Mammary epithelial cell (primary cell): Measurements from ENCODE around the gene BCL2L15.

Experiments used
- EZH2 ChIP-seq: IDR thresholded peaks from 2 replicates; pipeline ENCODE4 v1.6.1; 2012; ENCODE audit warnings: low read length, inconsistent platforms, borderline replicate concordance
- TF ChIP-seq, protein P1 (sequence below), 2 donors: IDR thresholded peaks in 1 of 2; conservative IDR thresholded peaks in 1 of 2; 2 replicates each; pipeline ENCODE4 v1.5.1; 2011 to 2012; ENCODE audit warnings: inconsistent platforms in 2 of 2, low read length in 2 of 2, mild to moderate bottlenecking in 2 of 2, control low read depth in 1 of 2, low read depth in 1 of 2; ENCODE audit not compliant: insufficient read depth in 1 of 2; ENCODE audit errors: extremely low read depth in 1 of 2

DNA sequence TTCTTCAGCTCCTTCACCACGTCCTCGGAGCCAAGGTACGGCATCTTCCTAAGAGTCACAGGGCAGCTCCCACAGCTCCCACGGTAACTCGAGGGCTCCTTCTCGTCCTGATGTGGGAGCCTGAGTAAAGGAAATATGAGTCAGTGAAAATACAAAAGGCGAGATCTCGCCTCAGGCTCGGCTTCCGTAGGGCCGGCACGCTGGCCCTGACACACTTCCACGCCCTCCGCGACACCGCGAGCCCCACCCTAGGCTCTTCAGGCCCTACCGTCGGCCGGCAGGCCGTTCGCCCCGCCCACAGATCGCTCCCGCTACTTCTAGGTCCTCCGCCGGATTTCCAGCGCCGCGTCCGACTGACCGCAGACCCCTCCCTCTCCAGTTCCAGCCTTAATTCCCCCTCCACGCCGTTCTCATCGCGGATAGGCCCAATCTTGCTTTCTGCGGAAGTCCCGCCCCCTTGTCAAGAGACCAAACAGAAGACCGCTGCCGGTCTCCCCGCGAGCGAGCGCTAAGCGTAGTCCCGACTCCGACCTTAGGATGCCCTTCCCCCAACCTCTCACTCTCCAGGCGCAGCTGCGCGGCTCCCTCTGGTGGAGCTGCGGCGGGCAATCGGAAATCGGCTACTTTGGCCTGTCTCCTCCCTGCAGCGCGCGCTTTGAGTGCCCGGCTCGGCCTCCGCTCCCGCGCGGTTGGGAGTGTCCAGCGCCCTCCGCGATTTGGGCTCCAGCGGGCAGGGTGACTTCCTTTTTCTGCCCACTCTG is 17.5 kb upstream of the BCL2L15 start, which contains the start of the genes AP4B1 and DCLRE1B:
- TF ChIP-seq, protein P1, sequence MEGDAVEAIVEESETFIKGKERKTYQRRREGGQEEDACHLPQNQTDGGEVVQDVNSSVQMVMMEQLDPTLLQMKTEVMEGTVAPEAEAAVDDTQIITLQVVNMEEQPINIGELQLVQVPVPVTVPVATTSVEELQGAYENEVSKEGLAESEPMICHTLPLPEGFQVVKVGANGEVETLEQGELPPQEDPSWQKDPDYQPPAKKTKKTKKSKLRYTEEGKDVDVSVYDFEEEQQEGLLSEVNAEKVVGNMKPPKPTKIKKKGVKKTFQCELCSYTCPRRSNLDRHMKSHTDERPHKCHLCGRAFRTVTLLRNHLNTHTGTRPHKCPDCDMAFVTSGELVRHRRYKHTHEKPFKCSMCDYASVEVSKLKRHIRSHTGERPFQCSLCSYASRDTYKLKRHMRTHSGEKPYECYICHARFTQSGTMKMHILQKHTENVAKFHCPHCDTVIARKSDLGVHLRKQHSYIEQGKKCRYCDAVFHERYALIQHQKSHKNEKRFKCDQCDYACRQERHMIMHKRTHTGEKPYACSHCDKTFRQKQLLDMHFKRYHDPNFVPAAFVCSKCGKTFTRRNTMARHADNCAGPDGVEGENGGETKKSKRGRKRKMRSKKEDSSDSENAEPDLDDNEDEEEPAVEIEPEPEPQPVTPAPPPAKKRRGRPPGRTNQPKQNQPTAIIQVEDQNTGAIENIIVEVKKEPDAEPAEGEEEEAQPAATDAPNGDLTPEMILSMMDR (conservative IDR thresholded peaks at IDR 0.05 in 1 of 2, IDR thresholded peaks at IDR 0.05 in 1 of 2; ENCODE audit: extremely low read depth in 1 of 2, insufficient read depth in 1 of 2, low read depth in 1 of 2, low read length in 2 of 2) = peak; percentile 47 to 86
- no peak for TF ChIP-seq EZH2
